Measurements from ENCODE around the gene KLLN.
"Not testable (repeated sequence)": the region's sequence is repeated elsewhere in the genome, so short reads cannot be mapped to it uniquely, and the experiment has no call there.

Gene KLLN

DNA sequence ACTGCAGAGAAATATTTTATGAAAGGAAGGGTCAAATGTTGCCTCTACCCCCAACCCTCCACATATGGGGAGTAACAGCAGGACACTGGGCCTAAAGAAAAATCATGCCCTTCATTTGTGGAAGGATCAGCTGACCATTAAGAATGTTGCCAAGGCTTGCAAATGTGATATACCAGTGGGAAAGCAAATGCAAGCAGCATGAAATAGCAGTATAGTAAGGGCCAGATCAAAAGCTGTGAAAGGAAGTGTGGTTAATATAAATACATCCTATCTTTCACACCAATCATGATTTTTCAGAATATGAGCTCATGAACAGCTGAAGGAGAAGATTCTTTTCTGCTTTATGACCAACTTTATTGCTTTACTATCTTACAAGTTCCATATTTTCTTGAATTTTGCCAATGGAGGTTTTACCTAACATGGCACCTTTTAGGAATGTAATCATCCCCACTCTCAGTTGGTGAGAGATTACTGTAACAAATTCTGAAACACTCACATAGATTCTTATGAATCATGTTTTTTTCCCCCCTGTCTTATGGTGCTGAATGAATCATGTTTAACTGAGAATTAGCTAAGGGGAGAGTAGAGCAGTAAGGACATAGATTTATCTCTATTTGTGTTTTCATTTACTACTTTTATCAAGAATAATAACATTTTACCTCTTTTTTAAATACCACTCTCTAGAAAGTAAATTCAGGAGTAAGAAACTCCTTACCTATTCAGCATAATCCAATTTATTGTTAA is 33.2 kb downstream of the KLLN start:
- Histone ChIP-seq H3K36me3 (ENCODE audit: insufficient read depth) (no peaks in the 10 kb centered on the region), H4K20me1 (ENCODE audit: insufficient read depth) (no peaks in the 10 kb centered on the region), H3K27me3 (ENCODE audit: insufficient read depth, low read depth) (no peaks in the 10 kb centered on the region), H3K4me2 (no peak overlapping the region), H3K79me2 (ENCODE audit: insufficient read depth, low read depth) (no peaks in the 10 kb centered on the region), H3K9ac (no peak overlapping the region), H3K27ac (no peak overlapping the region), H3K4me3 (IDR thresholded peaks at IDR 0.05; ENCODE audit: insufficient read depth, low read depth, low read length) (no peak overlapping the region), H3K4me1 (ENCODE audit: low read depth, poor library complexity, severe bottlenecking) (no peaks in the 10 kb centered on the region), H2AFZ (ENCODE audit: low read depth) (no peak overlapping the region)
- TF ChIP-seq CTCF (conservative IDR thresholded peaks at IDR 0.05; ENCODE audit: low read depth, low read length), result no peak

GRCh38 chr10:87829051-87829450 is 34.3 kb downstream of the KLLN start:
- not testable (repeated sequence) for H3K79me2 ChIP-seq (ENCODE audit: insufficient read depth, low read depth); H4K20me1 ChIP-seq (ENCODE audit: insufficient read depth); H3K27ac ChIP-seq; H3K9ac ChIP-seq; H3K4me1 ChIP-seq (ENCODE audit: low read depth, poor library complexity, severe bottlenecking); H3K27me3 ChIP-seq (ENCODE audit: insufficient read depth, low read depth); H3K4me2 ChIP-seq; H3K36me3 ChIP-seq (ENCODE audit: insufficient read depth); H3K4me3 ChIP-seq (IDR thresholded peaks at IDR 0.05; ENCODE audit: insufficient read depth, low read depth, low read length); H2AFZ ChIP-seq (ENCODE audit: low read depth)

GRCh38 chr10:87827681-87828080 is 35.7 kb downstream of the KLLN start:
- no peaks in the 10 kb centered on the region for H3K79me2 ChIP-seq (ENCODE audit: insufficient read depth, low read depth)

DNA sequence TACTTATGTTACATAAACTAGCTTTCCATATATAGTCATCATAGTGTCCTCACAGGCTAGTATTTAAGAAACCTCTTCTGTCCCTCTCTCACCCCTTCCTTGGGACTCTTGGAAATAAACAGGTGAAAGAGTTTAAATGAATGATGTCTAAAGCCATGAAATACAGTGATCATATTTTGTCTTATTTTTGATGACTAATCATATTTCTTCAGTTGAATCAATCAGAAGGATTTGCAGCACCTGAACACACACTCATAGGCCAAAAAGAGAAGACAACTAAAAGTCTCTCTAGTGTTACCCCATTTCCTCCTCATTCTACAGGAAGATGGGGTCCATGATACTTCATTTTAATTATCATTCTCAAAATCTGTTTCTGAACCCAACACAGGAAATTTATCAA is 36.7 kb downstream of the KLLN start:
- Histone ChIP-seq H3K4me2 (no peak overlapping the region), H3K36me3 (ENCODE audit: insufficient read depth) (no peaks in the 10 kb centered on the region), H3K4me1 (ENCODE audit: low read depth, poor library complexity, severe bottlenecking) (no peaks in the 10 kb centered on the region), H3K79me2 (ENCODE audit: insufficient read depth, low read depth) (no peaks in the 10 kb centered on the region), H3K9ac (no peak overlapping the region), H3K4me3 (IDR thresholded peaks at IDR 0.05; ENCODE audit: insufficient read depth, low read depth, low read length) (no peak overlapping the region), H2AFZ (ENCODE audit: low read depth) (no peak overlapping the region), H3K27me3 (ENCODE audit: insufficient read depth, low read depth) (no peaks in the 10 kb centered on the region), H4K20me1 (ENCODE audit: insufficient read depth) (no peaks in the 10 kb centered on the region), H3K27ac (no peak overlapping the region)
- TF ChIP-seq CTCF (conservative IDR thresholded peaks at IDR 0.05; ENCODE audit: low read depth, low read length), result no peak

More at GRCh38 chr10:87827681-87828080, 35.7 kb downstream of the KLLN start:
- Histone ChIP-seq H3K27ac (no peak overlapping the region), H3K27me3 (ENCODE audit: insufficient read depth, low read depth) (no peaks in the 10 kb centered on the region), H3K9ac (no peak overlapping the region), H3K36me3 (ENCODE audit: insufficient read depth) (no peaks in the 10 kb centered on the region), H3K4me2 (no peak overlapping the region), H3K4me3 (IDR thresholded peaks at IDR 0.05; ENCODE audit: insufficient read depth, low read depth, low read length) (no peak overlapping the region), H2AFZ (ENCODE audit: low read depth) (no peak overlapping the region), H3K4me1 (ENCODE audit: low read depth, poor library complexity, severe bottlenecking) (no peaks in the 10 kb centered on the region), H4K20me1 (ENCODE audit: insufficient read depth) (no peaks in the 10 kb centered on the region)
- no peak for TF ChIP-seq CTCF (conservative IDR thresholded peaks at IDR 0.05; ENCODE audit: low read depth, low read length)

- TF ChIP-seq CTCF (conservative IDR thresholded peaks at IDR 0.05; ENCODE audit: low read depth, low read length), result no peak
Observed at GRCh38 chr10:87819289-87819585, 44.1 kb downstream of the KLLN start.

More at GRCh38 chr10:87819289-87819585, 44.1 kb downstream of the KLLN start:
- Histone ChIP-seq H4K20me1 (ENCODE audit: insufficient read depth) (peaks cover 6% of the 10 kb centered on the region; the same call in 1 of the 2 replicates), H3K9ac (peak overlapping the region; percentile 87; the same call in 1 of the 2 replicates), H3K36me3 (ENCODE audit: insufficient read depth) (no peaks in the 10 kb centered on the region), H3K4me2 (peak overlapping the region; percentile 90), H3K4me3 (IDR thresholded peaks at IDR 0.05; ENCODE audit: insufficient read depth, low read depth, low read length) (no peak overlapping the region), H3K4me1 (ENCODE audit: low read depth, poor library complexity, severe bottlenecking) (peaks cover 29% of the 10 kb centered on the region), H2AFZ (ENCODE audit: low read depth) (peak overlapping the region; percentile 86), H3K27me3 (ENCODE audit: insufficient read depth, low read depth) (no peaks in the 10 kb centered on the region), H3K27ac (no peak overlapping the region), H3K79me2 (ENCODE audit: insufficient read depth, low read depth) (peaks cover 38% of the 10 kb centered on the region)

All from KMS-11 (cell line).